CD4-positive, alpha-beta T cell (primary cell): ENCODE measurements around the gene TMEM117. TPM values are rescaled to one million over a fixed set of nuclear protein-coding genes. Genes with fewer than 3 reads are reported as not detected.
A peak's percentile ranks its signal among the peaks of the same experiment; 100 is the strongest.

Source experiments
- ATAC-seq: fragments of 200-7000 bp; cut with Tn5 transposase; one replicate; pipeline ENCODE4 v1.10.0; 2022; ENCODE audit warnings: mild to moderate bottlenecking; ENCODE audit not compliant: poor library complexity
- CTCF ChIA-PET: fragments of 350-600 bp; sonication (Branson Sonifier 250); formaldehyde crosslinking; loops from one replicate; lab custom pipeline; 2021; ENCODE audit warnings: antibody characterized with exemption, inconsistent platforms; lab: Charles Lee
- POLR2A ChIA-PET: fragments of 350-600 bp; sonication (Branson Sonifier 250); formaldehyde crosslinking; loops from one replicate; lab custom pipeline; 2021; ENCODE audit warnings: antibody characterized with exemption, inconsistent platforms; lab: Charles Lee
- DNase-seq, 14 experiments: peaks; one replicate each; pipeline ENCODE4 v3.0.0-alpha.2; 2013 to 2020; ENCODE audit warnings: mixed read lengths in 2 of 14
- H3K27ac ChIP-seq, 2 donors: one replicate each; pipeline versions ENCODE4 v1.5.1 to v1.7.0; 2013; ENCODE audit warnings: low read length in 2 of 2, low read depth in 1 of 2, mild to moderate bottlenecking in 1 of 2
- H3K27me3 ChIP-seq, 2 experiments: 1 replicate in 1 of 2; 2 replicates in 1 of 2; pipeline versions ENCODE4 v1.6.1 to v1.7.0; 2013; ENCODE audit warnings: low read length in 2 of 2, control low read depth in 1 of 2, mild to moderate bottlenecking in 1 of 2, moderate library complexity in 1 of 2; ENCODE audit not compliant: insufficient read depth in 2 of 2, control insufficient read depth in 1 of 2
- H3K36me3 ChIP-seq: one replicate; pipeline ENCODE4 v1.6.1; 2013; ENCODE audit warnings: low read length, control low read depth; ENCODE audit not compliant: insufficient read depth
- H3K4me1 ChIP-seq: one replicate; pipeline ENCODE4 v1.6.1; 2013; ENCODE audit warnings: low read length, control low read depth; ENCODE audit not compliant: insufficient read depth
- H3K4me3 ChIP-seq: one replicate; pipeline ENCODE4 v1.5.1; 2013; ENCODE audit warnings: mild to moderate bottlenecking, low read length, moderate library complexity
- H3K9me3 ChIP-seq, 2 experiments: 1 replicate in 1 of 2; 2 replicates in 1 of 2; pipeline versions ENCODE4 v1.6.1 to v1.7.0; 2013; ENCODE audit warnings: low read length in 2 of 2, mild to moderate bottlenecking in 2 of 2, control low read depth in 1 of 2, moderate library complexity in 1 of 2; ENCODE audit not compliant: control insufficient read depth in 1 of 2, insufficient read depth in 1 of 2
- H3K27ac Mint-ChIP-seq: one replicate; pipeline ENCODE4 v1.8.0; 2020; ENCODE audit warnings: mixed read lengths
- H3K27me3 Mint-ChIP-seq: one replicate; pipeline ENCODE4 v1.8.0; 2021; ENCODE audit warnings: mixed read lengths
- H3K36me3 Mint-ChIP-seq: one replicate; pipeline ENCODE4 v1.8.0; 2021; ENCODE audit warnings: low read depth, mixed read lengths
- H3K4me1 Mint-ChIP-seq: one replicate; pipeline ENCODE4 v1.8.0; 2021; ENCODE audit warnings: low read depth, mixed read lengths
- H3K4me3 Mint-ChIP-seq: one replicate; pipeline ENCODE4 v1.8.0; 2020; ENCODE audit warnings: mild to moderate bottlenecking, mixed read lengths
- H3K9me3 Mint-ChIP-seq: one replicate; pipeline ENCODE4 v1.8.0; 2020; ENCODE audit warnings: mixed read lengths
- CTCF ChIP-seq: fragments of 200-600 bp; IDR thresholded peaks from one replicate; pipeline ENCODE4 v1.8.0; 2022; ENCODE audit warnings: antibody characterized with exemption, mild to moderate bottlenecking
- intact Hi-C, 2 experiments: fragments of 100-400 bp; cut with DNase I in 1 of 2; cut with micrococcal nuclease in 1 of 2; formaldehyde crosslinking; loops; one replicate each; pipeline versions ENCODE4 v1.15.1 to v1.9.0; 2023 to 2025; cut with DNase I, micrococcal nuclease
- polyA plus RNA-seq, 2 donors: library from polyadenylated mRNA; unstranded; fragments of 120-200 nt; gene quantifications; one replicate each; pipeline ENCODE4 v1.2.1, GENCODE V29; 2013
- total RNA-seq, 174 experiments: library from RNA in 2 of 174; stranded (reverse) in 2 of 174; gene quantifications; one replicate each; pipeline ENCODE4 v1.2.3 and lab custom pipeline; 2021 to 2026

Gene TMEM117
- total RNA-seq (1 to 10 TPM; 3.4 to 4.4 TPM), total RNA-seq (lab: John Stamatoyannopoulos, UW) (0.25 to 6.0 (median 2.9) reads per million in 172 experiments)
- 2.5 TPM for polyA plus RNA-seq (2013, experiment 1 of 2)
- polyA plus RNA-seq (2013, experiment 2 of 2): 2.7 TPM

- ATAC-seq (peak; percentile 69), DNase-seq (peak; percentile 40 to 78 (median 55))
- H3K4me3 ChIP-seq: peak within 1 kb of the TSS; percentile 64
- peaks cover 62% of the 10 kb centered on the region for H3K4me1 Mint-ChIP-seq
- CTCF ChIA-PET: interaction anchor here (1.4 kb wide), 1 partner anchor 47 kb away, joined by 3 read pairs; no protein-coding TSS in a partner anchor
- H3K9me3 Mint-ChIP-seq: no peaks in the 10 kb centered on the region
- no peaks in the 10 kb centered on the region for H3K36me3 Mint-ChIP-seq
- H3K27ac Mint-ChIP-seq: peak within 1 kb of the TSS; percentile 84
- no peak for TF ChIP-seq CTCF
- POLR2A ChIA-PET: interaction anchor here (0.6 to 9.8 kb wide), 6 partner anchors 9 to 1509 kb away, joined by 3 to 153 read pairs (median 12); partner anchors contain the start of genes IRAK4, PUS7L and TWF1
- no peaks in the 10 kb centered on the region for H3K9me3 ChIP-seq
- peak within 1 kb of the TSS; percentile 73 to 79 for H3K27ac ChIP-seq
- intact Hi-C loops: loop anchor here (1.0 to 5.0 kb wide), 2 partner anchors 31 to 46 kb away; no protein-coding TSS in a partner anchor
- H3K27me3 Mint-ChIP-seq: no peaks in the 10 kb centered on the region
- peak within 1 kb of the TSS; percentile 89 for H3K4me3 Mint-ChIP-seq
- peaks cover 38% of the 10 kb centered on the region for H3K4me1 ChIP-seq
- no peaks in the 10 kb centered on the region for H3K27me3 ChIP-seq
- no peaks in the 10 kb centered on the region for H3K36me3 ChIP-seq
Observed at GRCh38 chr12:43835656-43836474, at the start of gene TMEM117. TMEM117 (plus strand) TSS chr12:43836081.

- no peaks in the 10 kb centered on the region for H3K4me1 Mint-ChIP-seq
- H3K4me3 ChIP-seq: no peak overlapping the region
- no peak overlapping the region for H3K27ac Mint-ChIP-seq
- ChIA-PET CTCF (no interaction called here), POLR2A (interaction anchor here (0.6 kb wide), 1 partner anchor 72 kb away, joined by 3 read pairs; no protein-coding TSS in a partner anchor)
- ATAC-seq: no peak
- no peaks in the 10 kb centered on the region for H3K27me3 Mint-ChIP-seq
- intact Hi-C loops: no loop called here
- peaks cover 60% of the 10 kb centered on the region for H3K36me3 ChIP-seq
- no peaks in the 10 kb centered on the region for H3K9me3 Mint-ChIP-seq
- no peaks in the 10 kb centered on the region for H3K27me3 ChIP-seq
- peak overlapping the region in 1 of 2 donors; percentile 23 for H3K27ac ChIP-seq
- no peak for TF ChIP-seq CTCF
- DNase-seq: no peak
- peaks cover 60% of the 10 kb centered on the region for H3K36me3 Mint-ChIP-seq
- H3K4me3 Mint-ChIP-seq: no peak overlapping the region
- H3K9me3 ChIP-seq: no peaks in the 10 kb centered on the region
- no peaks in the 10 kb centered on the region for H3K4me1 ChIP-seq
Observed at GRCh38 chr12:43786899-43787693, 48.8 kb upstream of the TMEM117 start.

- H3K27me3 ChIP-seq: no peaks in the 10 kb centered on the region
- POLR2A ChIA-PET: no interaction called here
- H3K4me1 ChIP-seq: no peaks in the 10 kb centered on the region
- peaks cover 0 to 4% of the 10 kb centered on the region in 2 experiments for H3K9me3 ChIP-seq
- Mint-ChIP-seq H3K4me1 (no peaks in the 10 kb centered on the region), H3K9me3 (no peaks in the 10 kb centered on the region), H3K4me3 (no peak overlapping the region), H3K27me3 (no peaks in the 10 kb centered on the region), H3K36me3 (peaks cover 59% of the 10 kb centered on the region), H3K27ac (peak overlapping the region; percentile 35)
- H3K36me3 ChIP-seq: peaks cover 39% of the 10 kb centered on the region
- CTCF ChIA-PET: no interaction called here
- ATAC-seq: no peak
- H3K27ac ChIP-seq: no peak overlapping the region
- TF ChIP-seq CTCF: no peak
- no peak for DNase-seq
- intact Hi-C loops: no loop called here
- no peak overlapping the region for H3K4me3 ChIP-seq
Observed at GRCh38 chr12:43789941-43790340, 45.9 kb upstream of the TMEM117 start.
